Kidney (tissue), 14 donors: Measurements from ENCODE around the gene CLEC3A. TPM values are rescaled to one million over a fixed set of nuclear protein-coding genes. Genes with fewer than 3 reads are reported as not detected.
"Not testable (repeated sequence)": the region's sequence is repeated elsewhere in the genome, so short reads cannot be mapped to it uniquely, and the experiment has no call there.

Source experiments
- DNase-seq, 5 donors: peaks; one replicate each; pipeline ENCODE4 v3.0.0-alpha.2; 2013 to 2020
- FAIRE-seq: peaks from 2 replicates; lab custom pipeline; 2012; peaks lifted over from hg19 to GRCh38; lab: Jason Lieb, UNC
- H3K27ac ChIP-seq, 2 donors: one replicate each; pipeline ENCODE4 v1.7.0; 2013; ENCODE audit warnings: low read depth in 2 of 2, low read length in 2 of 2, inconsistent platforms in 1 of 2
- H3K27me3 ChIP-seq: one replicate; pipeline ENCODE4 v1.7.1; 2013; ENCODE audit warnings: low read length, inconsistent platforms; ENCODE audit not compliant: control insufficient read depth, insufficient read depth
- H3K36me3 ChIP-seq, 3 donors: one replicate each; pipeline versions ENCODE4 v1.7.0 to v1.7.1; 2013; ENCODE audit warnings: low read length in 3 of 3, control low read depth in 1 of 3, inconsistent platforms in 1 of 3; ENCODE audit not compliant: insufficient read depth in 3 of 3, control insufficient read depth in 2 of 3
- H3K4me1 ChIP-seq, 3 donors: one replicate each; pipeline versions ENCODE4 v1.7.0 to v1.7.1; 2013; ENCODE audit warnings: low read length in 3 of 3, inconsistent platforms in 1 of 3, low read depth in 1 of 3; ENCODE audit not compliant: control insufficient read depth in 2 of 3, insufficient read depth in 2 of 3
- H3K4me3 ChIP-seq, 3 donors: one replicate each; pipeline versions ENCODE4 v1.7.0 to v1.8.1; 2013; ENCODE audit warnings: low read length in 3 of 3, control low read depth in 1 of 3, inconsistent platforms in 1 of 3
- H3K9ac ChIP-seq, 3 donors: one replicate each; pipeline versions ENCODE4 v1.7.0 to v1.7.1; 2013; ENCODE audit warnings: low read length in 3 of 3, control low read depth in 1 of 3, inconsistent platforms in 1 of 3
- H3K9me3 ChIP-seq, 3 donors: one replicate each; pipeline versions ENCODE4 v1.7.0 to v1.7.1; 2013; ENCODE audit warnings: low read length in 3 of 3, control low read depth in 1 of 3, inconsistent platforms in 1 of 3; ENCODE audit not compliant: control insufficient read depth in 2 of 3, insufficient read depth in 1 of 3
- CTCF ChIP-seq: IDR thresholded peaks from 3 replicates; pipeline ENCODE4 v1.5.1; 2012; ENCODE audit warnings: mild to moderate bottlenecking, moderate library complexity, borderline replicate concordance; ENCODE audit not compliant: insufficient read depth; ENCODE audit errors: extremely low read depth
- intact Hi-C: fragments of 100-400 bp; cut with DNase I; formaldehyde crosslinking; loops from one replicate; pipeline ENCODE4 v1.11.1; 2022
- polyA plus RNA-seq: library from polyadenylated mRNA; stranded (reverse); fragments of 350-450 nt; fragmentation: Illumina TruSeq; extraction: RNeasy Lipid Tissue Mini Kit (QIAGEN cat#74804); gene quantifications from one replicate; pipeline ENCODE4 v1.2.3, GENCODE V29; 2014; ENCODE audit warnings: low read depth, low replicate concordance; ENCODE audit not compliant: insufficient read depth
- total RNA-seq: library from RNA; stranded (reverse); fragmentation: NEBNext Ultra II Directional; extraction: Animal tissue kit (Norgen Biotek cat#: 25700); gene quantifications from one replicate; pipeline ENCODE4 v1.2.1, GENCODE V29; 2021
- donor health status: control.
- donor health status: control.
- donor health status: control.
- donor health status: control.
- donor health status: control.
- donor health status: DM: yes; HTN: yes; CAD: no.
- donor health status: Normal renal cell carcinoma (clear cell type).

Gene CLEC3A
- total and polyA plus RNA-seq, 2 donors from 2014 or later, result not detected

GRCh38 chr16:78057803-78058564, 35.6 kb downstream of the CLEC3A start:
- no peak for FAIRE-seq
- DNase-seq, result peak in 1 of 5 donors; percentile 15
- Histone ChIP-seq H3K9ac (no peak overlapping the region), H3K36me3 (no peaks in the 10 kb centered on the region), H3K27ac (no peak overlapping the region), H3K27me3 (no peaks in the 10 kb centered on the region), H3K9me3 (no peaks in the 10 kb centered on the region), H3K4me3 (no peak overlapping the region), H3K4me1 (no peaks in the 10 kb centered on the region)
- intact Hi-C loops, result no loop called here
- TF ChIP-seq CTCF, result no peak

- H3K9ac ChIP-seq, H3K4me1 ChIP-seq, intact Hi-C loops, H3K4me3 ChIP-seq, H3K27ac ChIP-seq, H3K27me3 ChIP-seq, H3K36me3 ChIP-seq, H3K9me3 ChIP-seq, DNase-seq, FAIRE-seq: not testable (repeated sequence)
These were observed 37.5 kb downstream of the CLEC3A start for GRCh38 chr16:78059806-78060205.

GRCh38 chr16:78060295-78060694, 37.9 kb downstream of the CLEC3A start:
- DNase-seq (peak in 1 of 5 donors; percentile 7), FAIRE-seq (no peak)
- no peaks in the 10 kb centered on the region for H3K27me3 ChIP-seq
- no peaks in the 10 kb centered on the region for H3K36me3 ChIP-seq
- intact Hi-C loops, result no loop called here
- no peaks in the 10 kb centered on the region for H3K4me1 ChIP-seq
- TF ChIP-seq CTCF, result no peak
- H3K27ac ChIP-seq, result no peak overlapping the region
- no peak overlapping the region for H3K4me3 ChIP-seq
- H3K9ac ChIP-seq, result no peak overlapping the region
- H3K9me3 ChIP-seq, result no peaks in the 10 kb centered on the region

GRCh38 chr16:78060809-78061208, 38.5 kb downstream of the CLEC3A start:
- Histone ChIP-seq H3K27ac (no peak overlapping the region), H3K36me3 (no peaks in the 10 kb centered on the region), H3K9me3 (no peaks in the 10 kb centered on the region), H3K4me3 (no peak overlapping the region), H3K27me3 (no peaks in the 10 kb centered on the region), H3K9ac (no peak overlapping the region), H3K4me1 (no peaks in the 10 kb centered on the region)
- FAIRE-seq, result no peak
- TF ChIP-seq CTCF, result no peak
- no peak for DNase-seq
- intact Hi-C loops, result no loop called here
